Mesenchymal stem cell (in vitro differentiated cells and primary cell): ENCODE measurements around the gene C16orf92.

ENCODE experiments used
- DNase-seq: peaks from one replicate; pipeline ENCODE4 v3.0.0-alpha.2; 2013
- H2AFZ ChIP-seq: one replicate; pipeline ENCODE4 v1.6.1; 2013; ENCODE audit warnings: low read depth, mild to moderate bottlenecking, control low read depth, inconsistent platforms, low read length, moderate library complexity
- H2AK5ac ChIP-seq: 2 replicates; pipeline ENCODE4 v1.6.1; 2013; ENCODE audit warnings: low read length, moderate library complexity, mild to moderate bottlenecking, inconsistent platforms; ENCODE audit not compliant: severe bottlenecking
- H2BK120ac ChIP-seq: one replicate; pipeline ENCODE4 v1.6.1; 2013; ENCODE audit warnings: low read depth, mild to moderate bottlenecking, inconsistent platforms, low read length, moderate library complexity
- H2BK12ac ChIP-seq, 2 experiments: one replicate each; pipeline ENCODE4 v1.6.1; 2013; ENCODE audit warnings: inconsistent platforms in 2 of 2, low read length in 2 of 2, mild to moderate bottlenecking in 2 of 2, moderate library complexity in 2 of 2, control low read depth in 1 of 2
- H2BK15ac ChIP-seq: one replicate; pipeline ENCODE4 v1.6.1; 2013; ENCODE audit warnings: mild to moderate bottlenecking, low read depth, inconsistent platforms; ENCODE audit not compliant: poor library complexity, severe bottlenecking
- H2BK5ac ChIP-seq: 2 replicates; pipeline ENCODE4 v1.6.1; 2013; ENCODE audit warnings: low read depth, mild to moderate bottlenecking, low read length, control low read depth, inconsistent platforms; ENCODE audit not compliant: poor library complexity, severe bottlenecking
- H3K14ac ChIP-seq, 2 experiments: one replicate each; pipeline ENCODE4 v1.6.1; 2013; ENCODE audit warnings: inconsistent platforms in 2 of 2, low read length in 2 of 2, control low read depth in 1 of 2, mild to moderate bottlenecking in 1 of 2, moderate library complexity in 1 of 2
- H3K18ac ChIP-seq, 2 experiments: one replicate each; pipeline ENCODE4 v1.6.1; 2013; ENCODE audit warnings: inconsistent platforms in 2 of 2, low read length in 2 of 2, control low read depth in 1 of 2, low read depth in 1 of 2, mild to moderate bottlenecking in 1 of 2
- H3K23ac ChIP-seq, 2 experiments: one replicate each; pipeline ENCODE4 v1.6.1; 2013; ENCODE audit warnings: inconsistent platforms in 2 of 2, low read length in 2 of 2, mild to moderate bottlenecking in 2 of 2, moderate library complexity in 2 of 2, control low read depth in 1 of 2
- H3K27ac ChIP-seq: 2 replicates; pipeline ENCODE4 v1.5.1; 2013; ENCODE audit warnings: mild to moderate bottlenecking, moderate library complexity, low read length, control low read depth, inconsistent platforms; ENCODE audit not compliant: poor library complexity, severe bottlenecking
- H3K27me3 ChIP-seq, 2 experiments: 2 replicates each; pipeline versions ENCODE4 v1.6.1 to v1.7.0; 2013; ENCODE audit warnings: low read length in 2 of 2, mild to moderate bottlenecking in 2 of 2, moderate library complexity in 2 of 2, control low read depth in 1 of 2, inconsistent platforms in 1 of 2; ENCODE audit not compliant: control insufficient read depth in 1 of 2, insufficient read depth in 1 of 2
- H3K36me3 ChIP-seq, 2 experiments: 2 replicates each; pipeline versions ENCODE4 v1.6.1 to v1.7.0; 2013; ENCODE audit warnings: low read length in 2 of 2, control low read depth in 1 of 2, inconsistent platforms in 1 of 2, low read depth in 1 of 2, mild to moderate bottlenecking in 1 of 2; ENCODE audit not compliant: insufficient read depth in 2 of 2, control insufficient read depth in 1 of 2
- H3K4ac ChIP-seq, 2 experiments: one replicate each; pipeline ENCODE4 v1.6.1; 2013; ENCODE audit warnings: inconsistent platforms in 2 of 2, low read length in 2 of 2, mild to moderate bottlenecking in 2 of 2, moderate library complexity in 2 of 2, control low read depth in 1 of 2, low read depth in 1 of 2
- H3K4me1 ChIP-seq: 2 replicates; pipeline ENCODE4 v1.6.1; 2013; ENCODE audit warnings: low read depth, low read length, control low read depth; ENCODE audit not compliant: control insufficient read depth, insufficient read depth
- H3K4me2 ChIP-seq: 2 replicates; pipeline ENCODE4 v1.6.1; 2013; ENCODE audit warnings: low read length, mild to moderate bottlenecking, inconsistent platforms; ENCODE audit not compliant: poor library complexity, severe bottlenecking
- H3K4me3 ChIP-seq, 2 experiments: 2 replicates each; pipeline versions ENCODE4 v1.5.1 to v1.7.0; 2013; ENCODE audit warnings: low read length in 2 of 2, mild to moderate bottlenecking in 2 of 2, control low read depth in 1 of 2, low read depth in 1 of 2; ENCODE audit not compliant: insufficient read depth in 1 of 2
- H3K79me1 ChIP-seq: replicated peaks from 2 replicates; pipeline ENCODE4 v1.6.1; 2013; ENCODE audit warnings: mild to moderate bottlenecking, control low read depth, low read length, inconsistent platforms; ENCODE audit not compliant: poor library complexity, severe bottlenecking
- H3K9ac ChIP-seq: 2 replicates; pipeline ENCODE4 v1.7.0; 2013; ENCODE audit warnings: mild to moderate bottlenecking, low read length, moderate library complexity
- H3K9me3 ChIP-seq: 2 replicates; pipeline ENCODE4 v1.7.0; 2013; ENCODE audit warnings: mild to moderate bottlenecking, low read length; ENCODE audit not compliant: control insufficient read depth
- H4K8ac ChIP-seq: one replicate; pipeline ENCODE4 v1.6.1; 2013; ENCODE audit warnings: inconsistent platforms, mild to moderate bottlenecking, low read length, moderate library complexity
- H4K91ac ChIP-seq: one replicate; pipeline ENCODE4 v1.6.1; 2013; ENCODE audit warnings: mild to moderate bottlenecking, low read length, inconsistent platforms
- WGBS: methylation state at CpG from one replicate; pipeline ENCODE4 v1.1.7; 2013; ENCODE audit warnings: mixed read lengths; 5-methylcytosine and 5-hydroxymethylcytosine counted together

Gene C16orf92

GRCh38 chr16:29993191-29993902 is 29.7 kb upstream of the C16orf92 start:
- H3K4ac ChIP-seq: no peak overlapping the region
- no peak overlapping the region for H3K4me2 ChIP-seq
- H3K9ac ChIP-seq: no peak overlapping the region
- no peak overlapping the region for H2BK12ac ChIP-seq
- peaks cover 14% of the 10 kb centered on the region for H3K4me1 ChIP-seq
- H2AK5ac ChIP-seq: no peak overlapping the region
- H3K9me3 ChIP-seq: no peaks in the 10 kb centered on the region
- H4K91ac ChIP-seq: no peak overlapping the region
- H3K18ac ChIP-seq: no peak overlapping the region
- H2BK120ac ChIP-seq: no peak overlapping the region
- no peak overlapping the region for H2BK5ac ChIP-seq
- DNase-seq: no peak
- no peak overlapping the region for H3K4me3 ChIP-seq
- peaks cover 50 to 61% of the 10 kb centered on the region in 2 experiments for H3K36me3 ChIP-seq
- H2BK15ac ChIP-seq: no peak overlapping the region
- no peak overlapping the region for H4K8ac ChIP-seq
- no peak overlapping the region for H3K14ac ChIP-seq
- peaks cover 9% of the 10 kb centered on the region for H3K79me1 ChIP-seq
- H3K27ac ChIP-seq: no peak overlapping the region
- no peak overlapping the region for H2AFZ ChIP-seq
- no peak overlapping the region for H3K23ac ChIP-seq
- 96% methylated on average over 25 of the region's 25 CpGs for WGBS
- H3K27me3 ChIP-seq: no peaks in the 10 kb centered on the region

- Histone ChIP-seq H3K9ac (peak overlapping the region; percentile 92), H3K9me3 (no peaks in the 10 kb centered on the region), H3K23ac (no peak overlapping the region), H2BK120ac (no peak overlapping the region), H3K14ac (no peak overlapping the region), H3K4me3 (peak overlapping the region in 1 of 2 experiments; percentile 98), H3K18ac (no peak overlapping the region), H3K27me3 (no peaks in the 10 kb centered on the region), H3K4me2 (no peak overlapping the region), H2BK12ac (no peak overlapping the region), H3K4me1 (peaks cover 14% of the 10 kb centered on the region), H3K4ac (no peak overlapping the region), H2BK5ac (no peak overlapping the region), H3K79me1 (peaks cover 7% of the 10 kb centered on the region), H3K36me3 (peaks cover 43 to 54% of the 10 kb centered on the region in 2 experiments), H4K91ac (no peak overlapping the region), H4K8ac (no peak overlapping the region), H2AK5ac (no peak overlapping the region), H2BK15ac (no peak overlapping the region), H2AFZ (no peak overlapping the region), H3K27ac (peak overlapping the region; percentile 2)
- no peak for DNase-seq
- WGBS: 92% methylated on average over 9 of the region's 9 CpGs
Observed at GRCh38 chr16:29993903-29994599, 28.9 kb upstream of the C16orf92 start.

GRCh38 chr16:29994600-29995323 is 28.2 kb upstream of the C16orf92 start:
- DNase-seq: peak; percentile 50
- peaks cover 9% of the 10 kb centered on the region for H3K79me1 ChIP-seq
- no peak overlapping the region for H2BK12ac ChIP-seq
- H3K4me1 ChIP-seq: peaks cover 14% of the 10 kb centered on the region
- H3K27me3 ChIP-seq: no peaks in the 10 kb centered on the region
- no peaks in the 10 kb centered on the region for H3K9me3 ChIP-seq
- peak overlapping the region; percentile 76 to 98 for H3K4me3 ChIP-seq
- H3K23ac ChIP-seq: no peak overlapping the region
- no peak overlapping the region for H2BK15ac ChIP-seq
- peaks cover 37 to 54% of the 10 kb centered on the region in 2 experiments for H3K36me3 ChIP-seq
- peak overlapping the region in 1 of 2 experiments; percentile 3 for H3K14ac ChIP-seq
- H2AK5ac ChIP-seq: no peak overlapping the region
- peak overlapping the region; percentile 30 for H4K91ac ChIP-seq
- no peak overlapping the region for H2BK5ac ChIP-seq
- no peak overlapping the region for H2BK120ac ChIP-seq
- WGBS: 30% methylated on average over 24 of the region's 24 CpGs
- H3K4me2 ChIP-seq: peak overlapping the region; percentile 94
- H4K8ac ChIP-seq: peak overlapping the region; percentile 94
- H3K4ac ChIP-seq: peak overlapping the region in 1 of 2 experiments; percentile 66
- peak overlapping the region; percentile 92 for H3K9ac ChIP-seq
- H3K18ac ChIP-seq: peak overlapping the region in 1 of 2 experiments; percentile 22
- peak overlapping the region; percentile 40 for H2AFZ ChIP-seq
- H3K27ac ChIP-seq: peak overlapping the region; percentile 2
